Esophagus (tissue), 2 donors: ENCODE measurements around the gene BRCA1. TPM values are rescaled to one million over a fixed set of nuclear protein-coding genes. Genes with fewer than 3 reads are reported as not detected.
"Not testable (repeated sequence)": the region's sequence is repeated elsewhere in the genome, so short reads cannot be mapped to it uniquely, and the experiment has no call there.

Source experiments
- H3K27ac ChIP-seq, 2 donors: one replicate each; pipeline ENCODE4 v1.5.1; 2013; ENCODE audit warnings: low read depth in 2 of 2, mild to moderate bottlenecking in 2 of 2, inconsistent platforms in 1 of 2, low read length in 1 of 2, moderate library complexity in 1 of 2
- H3K27me3 ChIP-seq, 2 donors: one replicate each; pipeline ENCODE4 v1.6.1; 2013; ENCODE audit warnings: low read length in 2 of 2, control low read depth in 1 of 2, mild to moderate bottlenecking in 1 of 2; ENCODE audit not compliant: insufficient read depth in 2 of 2, control insufficient read depth in 1 of 2
- H3K36me3 ChIP-seq, 2 donors: one replicate each; pipeline ENCODE4 v1.6.1; 2013; ENCODE audit warnings: low read length in 1 of 2; ENCODE audit not compliant: control insufficient read depth in 2 of 2, insufficient read depth in 2 of 2
- H3K4me1 ChIP-seq, 2 donors: one replicate each; pipeline ENCODE4 v1.6.1; 2013; ENCODE audit warnings: low read length in 1 of 2; ENCODE audit not compliant: control insufficient read depth in 2 of 2, insufficient read depth in 2 of 2
- H3K4me3 ChIP-seq, 2 donors: one replicate each; pipeline ENCODE4 v1.5.1; 2013; ENCODE audit warnings: low read length in 2 of 2, mild to moderate bottlenecking in 2 of 2, low read depth in 1 of 2, moderate library complexity in 1 of 2
- H3K9me3 ChIP-seq, 2 donors: one replicate each; pipeline ENCODE4 v1.6.1; 2013; ENCODE audit warnings: mild to moderate bottlenecking in 2 of 2, low read depth in 1 of 2, low read length in 1 of 2, moderate library complexity in 1 of 2; ENCODE audit not compliant: control insufficient read depth in 2 of 2, insufficient read depth in 1 of 2
- WGBS, 2 donors: extraction: QIAGEN DNeasy Blood & Tissue Kit; methylation state at CpG; one replicate each; pipeline ENCODE4 v1.1.7; 2013; 5-methylcytosine and 5-hydroxymethylcytosine counted together
- polyA plus RNA-seq, 2 donors: library from polyadenylated mRNA; stranded (reverse); fragments of 200-250 nt; gene quantifications; one replicate each; pipeline ENCODE4 v1.2.3, GENCODE V29; 2013
- donor health status: healthy with polysubstance abuse.
- donor health status: Bipolar disorder and iron deficiency.

BRCA1 gene
- polyA plus RNA-seq, 2 donors = 3.7 to 3.8 TPM

- H3K36me3 ChIP-seq = no peaks in the 10 kb centered on the region
- H3K4me3 ChIP-seq = no peak overlapping the region
- no peaks in the 10 kb centered on the region for H3K4me1 ChIP-seq
- no peak overlapping the region for H3K27ac ChIP-seq
- WGBS, 2 donors = 73 to 77% methylated on average over 2 of the region's 2 CpGs
- no peaks in the 10 kb centered on the region for H3K27me3 ChIP-seq
- H3K9me3 ChIP-seq = no peaks in the 10 kb centered on the region
Observed at GRCh38 chr17:43114151-43114552, 11.0 kb downstream of the BRCA1 start.

- Histone ChIP-seq H3K36me3 (no peaks in the 10 kb centered on the region), H3K4me3 (no peak overlapping the region), H3K4me1 (no peaks in the 10 kb centered on the region), H3K27me3 (no peaks in the 10 kb centered on the region), H3K9me3 (no peaks in the 10 kb centered on the region), H3K27ac (no peak overlapping the region)
- 92 to 93% methylated on average over 1 of the region's 1 CpG for WGBS, 2 donors
Observed at GRCh38 chr17:43106552-43106951, 18.6 kb downstream of the BRCA1 start.

- Histone ChIP-seq H3K4me1 (no peaks in the 10 kb centered on the region), H3K36me3 (no peaks in the 10 kb centered on the region), H3K27me3 (no peaks in the 10 kb centered on the region), H3K9me3 (no peaks in the 10 kb centered on the region), H3K4me3 (no peak overlapping the region), H3K27ac (no peak overlapping the region)
Observed at GRCh38 chr17:43105146-43105545, 20.0 kb downstream of the BRCA1 start.

- Histone ChIP-seq H3K4me1 (no peaks in the 10 kb centered on the region), H3K27me3 (no peaks in the 10 kb centered on the region), H3K9me3 (no peaks in the 10 kb centered on the region), H3K4me3 (no peak overlapping the region), H3K27ac (no peak overlapping the region), H3K36me3 (no peaks in the 10 kb centered on the region)
- WGBS, 2 donors = 89 to 90% methylated on average over 3 of the region's 3 CpGs
Observed at GRCh38 chr17:43104665-43105064, 20.5 kb downstream of the BRCA1 start.

GRCh38 chr17:43095364-43095763, 29.8 kb downstream of the BRCA1 start:
- WGBS, 2 donors = 89 to 90% methylated on average over 5 of the region's 5 CpGs
- H3K4me3 ChIP-seq = not testable (repeated sequence)

GRCh38 chr17:43094129-43094835, 30.9 kb downstream of the BRCA1 start:
- Histone ChIP-seq H3K4me1 (no peaks in the 10 kb centered on the region), H3K9me3 (no peaks in the 10 kb centered on the region), H3K27ac (no peak overlapping the region), H3K4me3 (no peak overlapping the region), H3K27me3 (no peaks in the 10 kb centered on the region), H3K36me3 (peaks cover 0 to 2% of the 10 kb centered on the region in 2 donors)
- whole genome bisulfite sequencing, 2 donors = 90% methylated on average over 4 of the region's 4 CpGs

More at GRCh38 chr17:43095364-43095763, 29.8 kb downstream of the BRCA1 start:
- H3K9me3 ChIP-seq, H3K27me3 ChIP-seq, H3K27ac ChIP-seq, H3K36me3 ChIP-seq, H3K4me1 ChIP-seq: not testable (repeated sequence)

- Histone ChIP-seq H3K9me3 (no peaks in the 10 kb centered on the region), H3K27ac (no peak overlapping the region), H3K4me3 (no peak overlapping the region), H3K36me3 (peaks cover 0 to 2% of the 10 kb centered on the region in 2 donors), H3K27me3 (no peaks in the 10 kb centered on the region), H3K4me1 (no peaks in the 10 kb centered on the region)
- WGBS, 2 donors = 69 to 70% methylated on average over 4 of the region's 4 CpGs
Observed at GRCh38 chr17:43092901-43093300, 32.3 kb downstream of the BRCA1 start.

GRCh38 chr17:43090022-43090421, 35.1 kb downstream of the BRCA1 start:
- 96 to 97% methylated on average over 2 of the region's 2 CpGs for WGBS, 2 donors
- no peak overlapping the region for H3K27ac ChIP-seq
- no peaks in the 10 kb centered on the region for H3K4me1 ChIP-seq
- no peak overlapping the region for H3K4me3 ChIP-seq
- H3K27me3 ChIP-seq = no peaks in the 10 kb centered on the region
- no peaks in the 10 kb centered on the region for H3K36me3 ChIP-seq
- no peaks in the 10 kb centered on the region for H3K9me3 ChIP-seq

- no peak overlapping the region for H3K4me3 ChIP-seq
Observed at GRCh38 chr17:43085474-43085873, 39.7 kb downstream of the BRCA1 start.

GRCh38 chr17:43079641-43080302, 45.4 kb downstream of the BRCA1 start:
- H3K9me3 ChIP-seq = no peaks in the 10 kb centered on the region
- H3K36me3 ChIP-seq = no peaks in the 10 kb centered on the region
- 64 to 73% methylated on average over 1 of the region's 1 CpG for WGBS, 2 donors
- no peaks in the 10 kb centered on the region for H3K4me1 ChIP-seq
- H3K4me3 ChIP-seq = no peak overlapping the region
- H3K27ac ChIP-seq = peak overlapping the region in 1 of 2 donors; percentile 49
- no peaks in the 10 kb centered on the region for H3K27me3 ChIP-seq

More at GRCh38 chr17:43085474-43085873, 39.7 kb downstream of the BRCA1 start:
- WGBS, 2 donors = 74 to 88% methylated on average over 2 of the region's 2 CpGs
- H3K27me3 ChIP-seq = no peaks in the 10 kb centered on the region
- H3K9me3 ChIP-seq = no peaks in the 10 kb centered on the region
- no peak overlapping the region for H3K27ac ChIP-seq
- no peaks in the 10 kb centered on the region for H3K4me1 ChIP-seq
- H3K36me3 ChIP-seq = no peaks in the 10 kb centered on the region
